OCI-LY1 (cell line): Measurements from ENCODE around the gene ZNF281.

Experiments used
- H2AFZ ChIP-seq: fragments of 200-600 bp; sonication (generic), shearing (Covaris generic); 2 replicates; pipeline ENCODE4 v1.6.0; 2014; ENCODE audit warnings: antibody characterized with exemption, mild to moderate bottlenecking, low read length
- H3F3A ChIP-seq: fragments of 200-600 bp; sonication (generic), shearing (Covaris generic); 2 replicates; pipeline ENCODE4 v1.6.0; 2014; ENCODE audit warnings: mild to moderate bottlenecking, antibody characterized with exemption, low read length, moderate library complexity; ENCODE audit not compliant: insufficient read depth
- H3K27ac ChIP-seq: fragments of 200-600 bp; sonication (generic); 2 replicates; pipeline ENCODE4 v1.5.1; 2014; ENCODE audit warnings: low read length, mixed run types, mild to moderate bottlenecking, low read depth; ENCODE audit not compliant: poor library complexity, severe bottlenecking
- H3K27me3 ChIP-seq: fragments of 200-600 bp; sonication (generic); 2 replicates; pipeline ENCODE4 v1.6.0; 2014; ENCODE audit warnings: antibody characterized with exemption, mild to moderate bottlenecking, low read length, moderate library complexity; ENCODE audit not compliant: insufficient read depth
- H3K36me3 ChIP-seq: fragments of 200-600 bp; sonication (generic); 2 replicates; pipeline ENCODE4 v1.6.1; 2014; ENCODE audit warnings: mild to moderate bottlenecking, antibody characterized with exemption, low read length, moderate library complexity, mixed read lengths; ENCODE audit not compliant: insufficient read depth
- H3K4me1 ChIP-seq: fragments of 200-600 bp; sonication (generic); 2 replicates; pipeline ENCODE4 v1.5.1; 2014; ENCODE audit warnings: mild to moderate bottlenecking, low read length, moderate library complexity; ENCODE audit not compliant: insufficient read depth, severe bottlenecking
- H3K4me2 ChIP-seq: fragments of 200-600 bp; sonication (generic), shearing (Covaris generic); 2 replicates; pipeline ENCODE4 v1.6.1; 2014; ENCODE audit warnings: low read length
- H3K4me3 ChIP-seq: fragments of 200-600 bp; sonication (generic); 2 replicates; pipeline ENCODE4 v1.5.1; 2014; ENCODE audit warnings: low read length, low read depth, mild to moderate bottlenecking, mixed read lengths; ENCODE audit not compliant: poor library complexity, severe bottlenecking
- H3K79me2 ChIP-seq: fragments of 200-600 bp; shearing (Covaris generic); 2 replicates; pipeline ENCODE4 v1.6.1; 2016; ENCODE audit warnings: mixed run types, low read length, mixed read lengths; ENCODE audit not compliant: insufficient read depth
- H3K9ac ChIP-seq: fragments of 200-600 bp; sonication (generic), shearing (Covaris generic); 2 replicates; pipeline ENCODE4 v1.6.1; 2014; ENCODE audit warnings: mild to moderate bottlenecking, low read length, mixed read lengths
- H3K9me2 ChIP-seq: fragments of 200-600 bp; sonication (generic), shearing (Covaris generic); 2 replicates; pipeline ENCODE4 v1.6.1; 2014; ENCODE audit warnings: low read depth, mild to moderate bottlenecking, low read length, mixed read lengths
- H3K9me3 ChIP-seq: fragments of 200-600 bp; shearing (Covaris generic); 2 replicates; pipeline ENCODE4 v1.6.1; 2014; ENCODE audit warnings: low read length, mixed read lengths
- H4K20me1 ChIP-seq: fragments of 200-600 bp; sonication (generic), shearing (Covaris generic); 2 replicates; pipeline ENCODE4 v1.6.0; 2016; ENCODE audit warnings: mild to moderate bottlenecking, low read length; ENCODE audit not compliant: insufficient read depth
- CTCF ChIP-seq: fragments of 200-600 bp; sonication (generic), shearing (Covaris generic); IDR thresholded peaks from 2 replicates; pipeline ENCODE4 v1.5.1; 2017; ENCODE audit warnings: mild to moderate bottlenecking, antibody characterized with exemption, low read length, moderate library complexity, mixed read lengths
- EZH2 ChIP-seq: fragments of 200-600 bp; sonication (generic), shearing (Covaris generic); IDR thresholded peaks from 2 replicates; pipeline ENCODE4 v1.8.0; 2017; ENCODE audit warnings: borderline replicate concordance, mixed run types, mild to moderate bottlenecking, antibody characterized with exemption, low read length, moderate library complexity, mixed read lengths

ZNF281 gene

GRCh38 chr1:200391747-200392146 lies 18.1 kb downstream of the ZNF281 start:
- no peaks in the 10 kb centered on the region for H3F3A ChIP-seq
- no peak overlapping the region for H3K27ac ChIP-seq
- H3K36me3 ChIP-seq = no peaks in the 10 kb centered on the region; the same call in 1 of the 2 replicates
- H4K20me1 ChIP-seq = no peaks in the 10 kb centered on the region
- H3K9me3 ChIP-seq = no peaks in the 10 kb centered on the region
- TF ChIP-seq EZH2 = no peak
- TF ChIP-seq CTCF = no peak
- H3K4me3 ChIP-seq = no peak overlapping the region
- H3K9me2 ChIP-seq = no peaks in the 10 kb centered on the region
- H3K79me2 ChIP-seq = no peaks in the 10 kb centered on the region
- H3K9ac ChIP-seq = no peak overlapping the region
- no peak overlapping the region for H2AFZ ChIP-seq
- H3K27me3 ChIP-seq = no peaks in the 10 kb centered on the region
- no peaks in the 10 kb centered on the region for H3K4me1 ChIP-seq
- no peak overlapping the region for H3K4me2 ChIP-seq

GRCh38 chr1:200388791-200389190 lies 21.0 kb downstream of the ZNF281 start:
- Histone ChIP-seq H3K9ac (no peak overlapping the region), H3K4me2 (no peak overlapping the region)

GRCh38 chr1:200386416-200386815 lies 23.4 kb downstream of the ZNF281 start:
- no peaks in the 10 kb centered on the region for H3K9me2 ChIP-seq
- no peaks in the 10 kb centered on the region for H3K4me1 ChIP-seq
- no peak overlapping the region for H3K4me3 ChIP-seq
- TF ChIP-seq EZH2 = no peak
- no peak for TF ChIP-seq CTCF
- H3K9ac ChIP-seq = no peak overlapping the region
- no peaks in the 10 kb centered on the region for H3K79me2 ChIP-seq
- H3K27ac ChIP-seq = no peak overlapping the region
- no peak overlapping the region for H3K4me2 ChIP-seq
- H2AFZ ChIP-seq = no peak overlapping the region
- H4K20me1 ChIP-seq = no peaks in the 10 kb centered on the region
- H3K36me3 ChIP-seq = no peaks in the 10 kb centered on the region; the same call in 1 of the 2 replicates
- no peaks in the 10 kb centered on the region for H3K27me3 ChIP-seq
- no peaks in the 10 kb centered on the region for H3K9me3 ChIP-seq
- no peaks in the 10 kb centered on the region for H3F3A ChIP-seq

More at GRCh38 chr1:200388791-200389190, 21.0 kb downstream of the ZNF281 start:
- no peaks in the 10 kb centered on the region for H3K79me2 ChIP-seq
- H3K27ac ChIP-seq = no peak overlapping the region
- no peaks in the 10 kb centered on the region for H3K4me1 ChIP-seq
- no peaks in the 10 kb centered on the region for H3K27me3 ChIP-seq
- H4K20me1 ChIP-seq = no peaks in the 10 kb centered on the region
- no peaks in the 10 kb centered on the region for H3K9me3 ChIP-seq
- no peaks in the 10 kb centered on the region for H3F3A ChIP-seq
- no peaks in the 10 kb centered on the region; the same call in 1 of the 2 replicates for H3K36me3 ChIP-seq
- no peak overlapping the region for H3K4me3 ChIP-seq
- H2AFZ ChIP-seq = no peak overlapping the region
- no peak for TF ChIP-seq CTCF
- TF ChIP-seq EZH2 = no peak
- H3K9me2 ChIP-seq = no peaks in the 10 kb centered on the region
